Endothelial cell of umbilical vein (primary cell): ENCODE data around the gene CDK18. TPM values are rescaled to one million over a fixed set of nuclear protein-coding genes. Genes with fewer than 3 reads are reported as not detected.
A peak's percentile ranks its signal among the peaks of the same experiment; 100 is the strongest.

ENCODE experiments used
- BruUV-seq: library from RNA; stranded (reverse); fragments of 400-500 nt; replicated peaks from 2 replicates; lab custom pipeline; 2021; lab: Mats Ljungman, UMichigan
- CTCF ChIA-PET: fragments of 300-600, 350-600 bp; sonication (Branson Sonifier 250); formaldehyde crosslinking; loops from one replicate; lab custom pipeline; 2021; ENCODE audit warnings: antibody characterized with exemption, inconsistent platforms; lab: Charles Lee
- POLR2A ChIA-PET: fragments of 300-600, 350-600 bp; sonication (Branson Sonifier 250); formaldehyde crosslinking; loops from one replicate; lab custom pipeline; 2021; ENCODE audit warnings: antibody characterized with exemption, inconsistent platforms; lab: Charles Lee
- DNase-seq: peaks from one replicate; pipeline ENCODE4 v3.0.0-alpha.2; 2011; ENCODE audit warnings: low read depth, low spot score
- FAIRE-seq: peaks from 2 replicates; lab custom pipeline; 2011; peaks lifted over from hg19 to GRCh38; lab: Jason Lieb, UNC
- H2AFZ ChIP-seq: 2 replicates; pipeline ENCODE4 v1.6.0; 2012; ENCODE audit warnings: low read depth, low read length, control low read depth, inconsistent platforms
- H3K27ac ChIP-seq: 2 replicates; pipeline ENCODE4 v1.5.1; 2011; ENCODE audit warnings: low read depth, mild to moderate bottlenecking, control low read depth, low read length, moderate library complexity; ENCODE audit not compliant: insufficient read depth
- H3K27me3 ChIP-seq, 2 experiments: 2 replicates each; pipeline versions ENCODE4 v1.6.0 to v1.6.1; 2011; ENCODE audit warnings: low read length in 2 of 2, mixed read lengths in 1 of 2; ENCODE audit not compliant: control insufficient read depth in 2 of 2, insufficient read depth in 2 of 2
- H3K36me3 ChIP-seq, 2 experiments: 2 replicates in 1 of 2; 3 replicates in 1 of 2; pipeline ENCODE4 v1.5.1; 2011; ENCODE audit warnings: low read length in 2 of 2, mild to moderate bottlenecking in 1 of 2, moderate library complexity in 1 of 2; ENCODE audit not compliant: control insufficient read depth in 2 of 2, insufficient read depth in 2 of 2; ENCODE audit errors: extremely low read depth in 1 of 2
- H3K4me1 ChIP-seq: 3 replicates; pipeline ENCODE4 v1.5.1; 2011; ENCODE audit warnings: mild to moderate bottlenecking, low read length; ENCODE audit not compliant: control insufficient read depth, insufficient read depth; ENCODE audit errors: extremely low read depth
- H3K4me2 ChIP-seq: 2 replicates; pipeline ENCODE4 v1.6.1; 2011; ENCODE audit warnings: low read length, control low read depth, mixed read lengths; ENCODE audit not compliant: insufficient read depth
- H3K4me3 ChIP-seq, 3 experiments: fragments of 200-600 bp in 1 of 3; sonication (generic), shearing (Covaris generic) in 1 of 3; replicated peaks in 1 of 3; 2 replicates each; pipeline ENCODE4 v1.5.1; 2011 to 2016; ENCODE audit warnings: control low read depth in 3 of 3, low read length in 3 of 3, mild to moderate bottlenecking in 2 of 3, inconsistent platforms in 1 of 3, low read depth in 1 of 3, moderate library complexity in 1 of 3; ENCODE audit not compliant: insufficient read depth in 1 of 3
- H3K79me2 ChIP-seq: 2 replicates; pipeline ENCODE4 v1.6.0; 2012; ENCODE audit warnings: low read length, inconsistent platforms; ENCODE audit not compliant: control insufficient read depth, insufficient read depth
- H3K9ac ChIP-seq: replicated peaks from 2 replicates; pipeline ENCODE3; 2011; ENCODE audit warnings: low read length, control low read depth; ENCODE audit not compliant: insufficient read depth; ENCODE audit errors: extremely low read depth
- H3K9me1 ChIP-seq: replicated peaks from 3 replicates; pipeline ENCODE4 v1.6.0; 2011; ENCODE audit warnings: mild to moderate bottlenecking, low read length; ENCODE audit not compliant: control insufficient read depth, insufficient read depth; ENCODE audit errors: extremely low read depth
- H3K9me3 ChIP-seq: replicated peaks from 2 replicates; pipeline ENCODE4 v1.5.1; 2012; ENCODE audit warnings: low read length, inconsistent platforms; ENCODE audit not compliant: control insufficient read depth, insufficient read depth
- H4K20me1 ChIP-seq: replicated peaks from 2 replicates; pipeline ENCODE3; 2011; ENCODE audit warnings: mild to moderate bottlenecking, low read length; ENCODE audit not compliant: control insufficient read depth, insufficient read depth; ENCODE audit errors: extremely low read depth
- EZH2 ChIP-seq: IDR thresholded peaks from 2 replicates; pipeline ENCODE4 v1.6.1; 2012; ENCODE audit warnings: borderline replicate concordance, low read depth, mild to moderate bottlenecking, moderate library complexity, low read length, inconsistent platforms; ENCODE audit not compliant: severe bottlenecking
- FOS ChIP-seq: IDR thresholded peaks from 2 replicates; pipeline ENCODE4 v1.6.1; 2011; ENCODE audit warnings: mild to moderate bottlenecking, low read length, moderate library complexity, borderline replicate concordance; ENCODE audit not compliant: insufficient read depth
- GATA2 ChIP-seq: IDR thresholded peaks from 2 replicates; pipeline ENCODE4 v1.7.0; 2011; ENCODE audit warnings: low read depth, mild to moderate bottlenecking, moderate library complexity, mixed read lengths, low read length; ENCODE audit not compliant: insufficient read length, insufficient read depth
- JUN ChIP-seq: IDR thresholded peaks from 2 replicates; pipeline ENCODE4 v1.6.1; 2011; ENCODE audit warnings: borderline replicate concordance, low read depth; ENCODE audit not compliant: insufficient read length, insufficient read depth
- MYC ChIP-seq: IDR thresholded peaks from one replicate; pipeline ENCODE4 v1.6.1; 2011; ENCODE audit warnings: mild to moderate bottlenecking, low read depth, low read length
- POLR2A ChIP-seq: IDR thresholded peaks from 2 replicates; pipeline ENCODE4 v1.6.1; 2012; ENCODE audit warnings: low read depth, mild to moderate bottlenecking, control low read depth, low read length
- POLR2AphosphoS5 ChIP-seq: IDR thresholded peaks from 2 replicates; pipeline ENCODE4 v1.6.1; 2012; ENCODE audit warnings: low read depth, mild to moderate bottlenecking, control low read depth, low read length, moderate library complexity; ENCODE audit not compliant: insufficient read depth
- dilution Hi-C: fragments of 300-500 bp; cut with MboI; formaldehyde crosslinking; loops from one replicate; pipeline ENCODE4 v1.15.0; 2019; ENCODE audit warnings: low sequenced_read_pairs; ENCODE audit not compliant: extremely low pct_ligation_motif_present
- intact Hi-C: fragments of 100-400 bp; cut with micrococcal nuclease; formaldehyde crosslinking; loops from one replicate; pipeline ENCODE4 v1.10.0; 2022
- polyA plus RNA-seq, 4 experiments: library from polyadenylated mRNA; depleted of rRNA in 3 of 4; stranded (reverse) in 3 of 4; unstranded in 1 of 4; fragments of >200 nt; gene quantifications; 2 replicates each; pipeline versions ENCODE4 v1.2.1 to v1.2.3, GENCODE V29; 2011 to 2012; ENCODE audit warnings: missing spikeins in 1 of 4
- total RNA-seq: library from RNA; stranded (reverse); gene quantifications from 2 replicates; pipeline ENCODE4 v1.2.3, GENCODE V29; 2021
- TF ChIP-seq, protein P1 (sequence below), 2 donors: IDR thresholded peaks; 1 replicate in 1 of 2; 2 replicates in 1 of 2; pipeline ENCODE4 v1.5.1; 2011; ENCODE audit warnings: low read length in 2 of 2, mild to moderate bottlenecking in 2 of 2, moderate library complexity in 2 of 2, control low read depth in 1 of 2, inconsistent platforms in 1 of 2, low read depth in 1 of 2; ENCODE audit not compliant: insufficient read depth in 1 of 2; ENCODE audit errors: extremely low read depth in 1 of 2
- TF ChIP-seq, protein P2 (sequence below): IDR thresholded peaks from 2 replicates; pipeline ENCODE4 v1.6.1; 2011; ENCODE audit not compliant: insufficient read depth, insufficient read length

The CDK18 gene
- total and polyA plus RNA-seq, 2 donors (not counting 3 experiments of a cell fraction or from before 2014, with no cell fraction given): 0.17 to 1.2 TPM

DNA sequence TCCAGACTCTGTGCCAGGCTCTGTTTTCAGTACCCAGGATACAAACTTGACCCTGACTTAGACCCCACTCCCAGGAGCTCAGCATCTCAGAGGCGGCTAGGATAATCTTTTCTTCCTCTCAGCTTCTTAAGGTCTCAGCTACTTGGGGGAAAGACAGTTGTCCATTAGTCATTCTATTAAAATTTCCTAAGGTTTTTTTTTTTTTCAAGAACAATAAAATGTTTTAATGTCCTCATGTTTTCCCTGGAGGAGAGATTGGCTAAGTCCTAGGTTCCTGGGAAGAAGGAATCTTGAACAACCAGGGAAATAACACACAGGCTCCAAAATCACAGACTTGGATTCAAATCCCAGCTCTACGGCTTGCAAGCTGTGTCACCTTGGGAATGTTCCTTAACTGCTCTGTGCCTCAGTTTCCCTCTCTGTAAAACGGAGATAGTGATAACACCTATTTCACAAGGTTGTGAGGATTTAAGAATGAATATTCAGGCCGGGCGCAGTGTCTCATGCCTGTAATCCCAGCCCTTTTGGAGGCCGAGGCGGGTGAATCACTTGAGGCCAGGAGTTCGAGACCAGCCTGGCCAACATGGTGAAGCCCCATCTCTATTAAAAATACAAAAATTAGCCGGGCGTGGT, 33.0 kb downstream of the CDK18 start:
- FAIRE-seq (peak; percentile 44), DNase-seq (no peak)
- no peaks in the 10 kb centered on the region for H3K9me3 ChIP-seq
- CTCF ChIA-PET: interaction anchor here (0.8 to 17.8 kb wide), 11 partner anchors 8 to 183 kb away, joined by 3 to 292 read pairs (median 3); no protein-coding TSS in a partner anchor
- dilution Hi-C loops (no loop called here), intact Hi-C loops (no loop called here)
- POLR2A ChIA-PET: interaction anchor here (0.7 to 1.0 kb wide), 2 partner anchors 13 to 62 kb away, joined by 6 read pairs; no protein-coding TSS in a partner anchor
- H3K4me2 ChIP-seq: no peak overlapping the region
- H4K20me1 ChIP-seq: no peaks in the 10 kb centered on the region
- H3K27me3 ChIP-seq: no peaks in the 10 kb centered on the region
- no peaks in the 10 kb centered on the region for H3K9me1 ChIP-seq
- no peak overlapping the region for H3K9ac ChIP-seq
- BruUV-seq: no TSS peak
- no peak overlapping the region for H3K27ac ChIP-seq
- no peaks in the 10 kb centered on the region for H3K36me3 ChIP-seq
- H2AFZ ChIP-seq: no peak overlapping the region
- peaks cover 3% of the 10 kb centered on the region for H3K4me1 ChIP-seq
- no peak overlapping the region for H3K4me3 ChIP-seq
- H3K79me2 ChIP-seq: no peaks in the 10 kb centered on the region
- TF ChIP-seq, protein P1, sequence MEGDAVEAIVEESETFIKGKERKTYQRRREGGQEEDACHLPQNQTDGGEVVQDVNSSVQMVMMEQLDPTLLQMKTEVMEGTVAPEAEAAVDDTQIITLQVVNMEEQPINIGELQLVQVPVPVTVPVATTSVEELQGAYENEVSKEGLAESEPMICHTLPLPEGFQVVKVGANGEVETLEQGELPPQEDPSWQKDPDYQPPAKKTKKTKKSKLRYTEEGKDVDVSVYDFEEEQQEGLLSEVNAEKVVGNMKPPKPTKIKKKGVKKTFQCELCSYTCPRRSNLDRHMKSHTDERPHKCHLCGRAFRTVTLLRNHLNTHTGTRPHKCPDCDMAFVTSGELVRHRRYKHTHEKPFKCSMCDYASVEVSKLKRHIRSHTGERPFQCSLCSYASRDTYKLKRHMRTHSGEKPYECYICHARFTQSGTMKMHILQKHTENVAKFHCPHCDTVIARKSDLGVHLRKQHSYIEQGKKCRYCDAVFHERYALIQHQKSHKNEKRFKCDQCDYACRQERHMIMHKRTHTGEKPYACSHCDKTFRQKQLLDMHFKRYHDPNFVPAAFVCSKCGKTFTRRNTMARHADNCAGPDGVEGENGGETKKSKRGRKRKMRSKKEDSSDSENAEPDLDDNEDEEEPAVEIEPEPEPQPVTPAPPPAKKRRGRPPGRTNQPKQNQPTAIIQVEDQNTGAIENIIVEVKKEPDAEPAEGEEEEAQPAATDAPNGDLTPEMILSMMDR (IDR thresholded peaks at IDR 0.05; ENCODE audit: extremely low read depth in 1 of 2, insufficient read depth in 1 of 2, low read depth in 1 of 2, low read length in 2 of 2): no peak
- TF ChIP-seq MYC (no peak), JUN (no peak), FOS (no peak), GATA2 (no peak), POLR2AphosphoS5 (no peak), POLR2A (no peak), EZH2 (no peak)
- TF ChIP-seq, protein P2, sequence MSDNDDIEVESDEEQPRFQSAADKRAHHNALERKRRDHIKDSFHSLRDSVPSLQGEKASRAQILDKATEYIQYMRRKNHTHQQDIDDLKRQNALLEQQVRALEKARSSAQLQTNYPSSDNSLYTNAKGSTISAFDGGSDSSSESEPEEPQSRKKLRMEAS: no peak
